ENCODE data around the gene STEAP3.
"Not testable (repeated sequence)": the region's sequence is repeated elsewhere in the genome, so short reads cannot be mapped to it uniquely, and the experiment has no call there.

The STEAP3 gene

DNA sequence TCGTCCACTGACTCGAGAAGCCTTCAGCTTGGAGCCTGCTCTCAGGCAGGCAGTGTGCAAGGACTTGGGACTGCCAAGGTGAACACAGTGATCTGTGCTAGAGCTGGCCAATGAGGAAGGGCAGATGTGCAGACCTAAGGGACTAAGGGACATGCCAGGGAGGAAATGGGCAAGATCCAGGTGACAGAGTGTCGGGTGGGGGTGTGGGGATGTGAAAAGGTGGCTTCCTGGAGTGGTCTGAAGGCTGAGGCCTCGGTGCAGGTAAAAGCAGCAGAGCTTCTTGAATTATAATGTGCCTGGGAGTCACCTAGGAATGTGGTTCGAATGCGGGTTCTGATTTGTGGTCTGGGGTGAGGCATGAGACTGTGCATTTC lies 42.0 kb downstream of the STEAP3 start:
- DNase-seq, result no peak

DNA sequence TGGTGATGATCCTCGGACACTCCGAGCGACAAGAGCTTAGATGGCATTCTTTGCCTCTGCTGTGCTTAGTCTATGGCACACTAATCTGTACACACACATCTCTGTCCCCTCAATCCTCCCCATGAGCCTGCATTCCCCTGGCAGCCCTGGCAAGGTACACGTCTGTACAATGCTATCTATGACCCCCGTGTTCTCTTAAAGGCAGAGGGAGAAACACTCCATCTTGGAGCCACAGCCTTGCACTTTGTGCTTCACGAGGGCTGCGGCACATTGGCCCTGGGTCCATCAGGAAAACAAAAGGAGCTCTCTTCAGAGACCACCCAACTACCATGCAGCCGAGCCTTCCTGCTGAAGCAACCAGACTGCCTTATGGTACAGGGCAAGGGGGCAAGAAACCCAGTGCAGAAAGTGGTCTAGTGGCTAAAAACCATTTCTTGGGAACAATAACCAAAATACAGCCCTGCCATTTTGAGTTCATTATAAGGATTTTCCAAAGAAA lies 42.5 kb downstream of the STEAP3 start:
- DNase-seq, result no peak

DNA sequence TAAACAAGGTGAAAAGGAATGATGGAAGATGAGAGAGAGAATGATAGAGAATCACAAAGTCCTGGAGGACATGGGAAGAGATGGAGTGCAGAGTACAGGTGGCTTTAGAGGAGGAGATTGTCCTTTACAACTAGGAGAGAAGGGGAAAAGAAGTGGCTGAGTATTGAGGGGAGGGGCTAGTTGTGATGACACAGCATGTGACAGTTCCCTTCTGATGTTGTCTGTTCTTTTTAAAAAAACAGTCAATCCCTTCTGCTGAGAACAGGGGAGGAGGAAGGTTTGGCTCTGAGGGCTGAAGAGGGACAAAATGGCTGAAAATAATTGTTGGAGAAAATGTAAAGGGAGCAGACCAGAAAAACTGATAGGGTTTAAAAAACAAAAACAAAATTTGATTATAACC lies 44.0 kb downstream of the STEAP3 start:
- DNase-seq, result no peak

DNA sequence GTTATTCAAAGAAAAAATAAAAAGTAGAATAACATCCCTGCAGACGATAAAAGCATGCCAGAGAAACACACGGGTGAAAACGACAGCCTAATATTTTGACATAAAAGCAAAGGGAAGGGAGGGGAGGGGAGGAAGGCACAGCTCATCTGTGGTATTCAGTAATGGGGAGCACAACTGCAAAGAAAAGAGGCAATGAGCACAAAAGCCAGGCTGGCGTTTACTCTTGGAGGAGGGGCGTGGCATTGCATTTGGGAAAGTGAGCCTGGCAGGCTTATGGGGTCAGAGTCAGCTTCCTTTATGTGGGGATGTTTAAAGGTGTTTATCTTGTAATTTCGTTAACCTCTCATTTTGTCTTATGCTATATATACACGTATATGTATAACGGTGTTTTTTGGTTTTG lies 53.2 kb downstream of the STEAP3 start:
- no peak for DNase-seq

DNA sequence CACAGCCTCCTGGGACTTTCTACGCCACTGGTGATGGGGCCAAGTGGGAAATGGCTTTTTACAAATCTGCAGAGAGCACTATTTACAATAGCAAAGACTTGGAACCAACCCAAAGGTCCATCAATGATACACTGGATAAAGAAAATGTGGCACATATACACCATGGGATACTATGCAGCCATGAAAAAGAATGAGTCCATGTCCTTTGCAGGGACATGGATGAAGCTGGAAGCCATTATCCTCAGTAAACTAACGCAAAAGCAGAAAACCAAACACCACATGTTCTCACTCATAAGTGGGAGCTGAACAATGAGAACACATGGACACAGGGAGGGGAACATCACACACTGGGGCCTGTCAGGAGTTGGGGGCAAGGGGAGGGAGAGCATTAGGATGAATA lies 54.8 kb downstream of the STEAP3 start:
- DNase-seq, result not testable (repeated sequence)

DNA sequence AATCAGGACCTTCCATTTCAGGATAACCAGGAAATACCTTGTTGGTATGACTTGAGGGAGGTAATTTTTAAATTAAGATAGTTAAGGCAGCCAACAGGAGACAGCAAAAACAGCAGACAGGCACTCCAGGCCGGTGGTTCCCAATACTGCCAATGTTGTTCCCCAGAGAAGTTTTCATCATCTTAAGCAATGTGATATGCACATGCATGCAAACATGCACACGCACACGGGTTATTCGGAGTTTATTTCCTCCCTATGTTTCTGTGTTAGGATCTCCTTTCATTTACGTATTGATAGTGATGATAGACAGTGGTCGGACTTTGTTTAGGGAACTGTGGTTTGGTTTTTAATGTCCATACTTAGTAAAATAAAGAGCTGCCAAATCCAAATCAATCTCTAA lies 55.3 kb downstream of the STEAP3 start:
- DNase-seq, result no peak

DNA sequence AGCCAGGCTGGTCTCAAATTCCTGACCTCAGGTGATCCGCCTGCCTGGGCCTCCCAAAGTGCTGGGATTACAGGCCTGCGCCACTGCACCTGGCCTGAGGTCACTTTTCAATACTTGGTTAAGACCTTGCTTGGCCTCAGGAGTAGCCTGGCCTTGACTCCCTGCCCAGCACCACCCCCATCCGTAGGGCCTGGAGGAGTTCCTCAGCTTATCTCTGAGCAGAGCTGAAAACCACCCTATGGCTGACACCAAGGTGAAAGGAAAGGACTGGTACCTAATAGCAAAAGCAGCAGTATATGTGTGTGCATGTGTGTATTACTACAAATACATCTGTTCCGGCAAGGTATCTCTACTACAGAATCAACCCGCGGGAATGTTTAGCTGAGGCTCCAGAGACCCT lies 56.0 kb downstream of the STEAP3 start:
- no peak for DNase-seq

DNA sequence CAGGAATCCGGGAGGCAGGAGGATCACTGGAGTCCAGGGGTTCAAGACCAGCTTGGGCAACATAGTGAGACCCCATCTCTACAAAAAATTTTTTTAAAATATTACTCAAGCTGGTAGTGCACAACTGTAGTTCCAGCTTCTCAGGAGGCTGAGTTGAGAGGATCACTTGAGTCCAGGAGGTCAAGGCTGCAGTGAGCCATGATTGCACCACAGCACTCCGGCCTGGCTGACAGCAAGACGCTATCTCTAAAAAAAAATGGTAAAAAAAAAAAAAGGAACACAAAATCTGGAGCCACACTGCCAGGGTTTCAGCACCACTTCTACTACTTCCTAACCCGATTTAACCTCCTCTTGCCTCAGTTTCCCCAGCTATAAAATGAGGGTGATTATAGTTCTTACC lies 57.0 kb downstream of the STEAP3 start:
- DNase-seq, result no peak

DNA sequence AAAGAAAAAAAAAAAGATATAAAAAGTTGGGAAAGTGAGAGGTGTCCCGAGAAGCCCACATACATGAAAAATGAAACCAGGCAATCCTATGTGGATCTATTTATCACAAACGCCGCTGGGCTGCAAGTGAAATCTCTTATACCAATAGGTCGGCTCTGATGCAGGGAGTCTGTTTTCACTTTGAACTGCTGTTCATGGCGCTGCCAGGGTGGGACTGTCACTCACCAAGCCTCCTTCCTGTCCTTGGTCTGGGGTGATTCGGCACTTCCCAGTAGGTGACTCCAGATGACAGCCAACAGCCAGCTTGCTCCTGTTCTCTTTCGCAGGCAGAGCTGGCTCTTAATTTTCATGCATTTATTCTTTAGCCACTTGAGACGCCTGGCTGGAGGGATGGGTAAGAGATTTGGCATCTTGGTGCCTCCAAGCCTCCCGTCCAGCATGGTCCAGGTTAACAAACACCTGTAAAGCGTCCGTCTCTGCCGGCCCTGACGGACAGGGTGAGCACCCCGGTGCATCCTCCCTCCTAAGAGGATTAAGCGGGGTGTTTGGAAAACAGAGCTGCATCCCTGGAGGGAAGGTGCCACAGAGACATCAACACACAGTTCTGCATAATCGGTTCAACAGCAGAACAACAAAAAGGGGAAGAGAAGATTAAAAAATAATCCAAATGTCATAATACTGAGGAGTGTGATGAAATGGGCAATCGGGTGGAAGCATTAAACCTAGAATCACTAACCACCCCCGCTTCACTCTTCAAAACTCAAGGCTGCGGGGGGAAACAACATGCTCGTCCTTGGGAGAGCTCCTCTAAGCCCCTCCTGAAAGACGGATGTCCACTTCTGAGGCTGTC lies 58.7 kb downstream of the STEAP3 start:
- DNase-seq, result no peak

DNA sequence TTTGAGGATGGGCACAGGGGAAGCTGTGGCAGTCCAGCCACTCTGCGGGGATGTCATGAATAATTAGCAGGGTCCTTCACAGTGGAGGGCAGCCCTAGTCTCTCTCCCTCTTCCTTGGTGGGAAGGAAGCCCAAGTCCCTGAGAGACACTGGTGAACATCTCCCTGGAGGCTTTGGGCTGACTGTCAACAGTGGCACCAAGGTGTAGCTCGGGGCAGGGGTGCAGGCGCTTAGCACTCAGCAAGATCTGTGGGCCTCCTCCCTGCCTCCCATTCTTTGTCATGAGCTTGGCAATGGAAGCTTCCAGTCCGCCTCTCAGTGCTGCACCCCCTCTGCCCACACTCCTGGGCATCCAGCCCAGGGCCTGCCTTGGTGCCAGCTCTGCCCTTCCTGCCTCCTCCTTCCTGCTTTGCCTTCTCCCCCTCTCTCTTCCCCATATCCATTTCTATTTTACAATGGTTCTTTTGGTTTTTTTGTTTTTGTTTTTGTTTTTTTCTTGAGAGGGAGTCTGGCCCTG lies 59.4 kb downstream of the STEAP3 start:
- no peak for DNase-seq

DNA sequence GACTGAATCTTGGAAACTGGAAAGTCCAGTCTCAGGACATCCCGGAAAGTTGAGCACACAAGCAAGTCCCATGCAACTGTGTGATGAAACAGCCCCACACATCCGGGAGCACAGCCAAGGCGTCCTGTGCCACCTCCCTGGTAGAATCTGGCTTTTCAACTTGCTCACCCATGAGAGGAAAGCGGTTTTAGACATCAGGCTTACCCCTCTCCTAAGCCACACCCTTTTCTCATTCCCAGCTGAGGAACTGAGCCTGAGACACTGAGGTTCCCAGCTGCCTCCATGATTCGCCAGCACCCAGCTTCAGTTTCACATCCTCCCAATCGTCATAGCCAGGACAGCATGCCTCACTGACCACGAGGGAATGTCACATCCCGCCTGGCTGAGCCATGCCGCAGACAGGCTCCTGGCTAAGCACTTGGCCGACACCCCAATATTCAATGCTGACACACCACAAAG lies 60.3 kb downstream of the STEAP3 start:
- DNase-seq, result no peak

DNA sequence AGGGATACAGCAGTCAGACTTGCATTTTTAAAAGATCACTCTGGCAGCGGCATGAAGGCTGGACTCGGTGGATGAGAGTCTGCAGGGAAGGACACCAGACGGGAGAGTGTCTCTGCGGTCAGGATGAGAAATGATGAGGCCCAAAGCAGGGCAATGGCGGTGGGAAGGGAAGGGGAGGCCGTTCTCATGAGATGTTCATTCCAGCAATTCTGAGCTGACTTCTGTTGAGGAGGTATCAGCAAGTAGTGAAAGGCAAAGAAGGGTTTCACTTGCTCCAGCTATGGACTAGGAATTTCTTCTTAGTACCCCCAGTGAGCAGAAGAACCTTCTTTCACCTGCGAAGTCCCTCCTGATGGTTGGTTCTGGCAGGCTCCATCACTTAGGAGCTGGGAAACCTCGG lies 63.0 kb downstream of the STEAP3 start:
- no peak for DNase-seq

DNA sequence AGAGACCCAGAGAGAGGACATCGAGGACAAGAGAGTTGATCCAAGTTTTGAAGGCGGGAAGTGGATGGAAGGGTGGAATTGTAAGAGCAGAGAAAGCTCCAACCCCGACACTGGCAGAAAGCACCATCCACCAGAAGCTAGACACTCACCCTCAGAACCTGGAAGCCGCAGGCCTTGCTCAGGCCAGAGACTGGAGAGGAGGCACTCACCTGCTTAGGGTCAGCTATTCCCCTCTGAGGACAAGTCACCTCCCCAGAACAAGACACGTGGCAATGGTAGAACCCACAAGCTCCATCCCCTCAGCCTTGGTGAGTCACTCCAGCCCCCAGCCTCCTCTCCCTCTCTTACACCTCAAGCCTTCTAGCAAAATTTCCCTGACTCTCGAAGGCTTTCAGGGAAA lies 64.9 kb downstream of the STEAP3 start:
- DNase-seq, result no peak

DNA sequence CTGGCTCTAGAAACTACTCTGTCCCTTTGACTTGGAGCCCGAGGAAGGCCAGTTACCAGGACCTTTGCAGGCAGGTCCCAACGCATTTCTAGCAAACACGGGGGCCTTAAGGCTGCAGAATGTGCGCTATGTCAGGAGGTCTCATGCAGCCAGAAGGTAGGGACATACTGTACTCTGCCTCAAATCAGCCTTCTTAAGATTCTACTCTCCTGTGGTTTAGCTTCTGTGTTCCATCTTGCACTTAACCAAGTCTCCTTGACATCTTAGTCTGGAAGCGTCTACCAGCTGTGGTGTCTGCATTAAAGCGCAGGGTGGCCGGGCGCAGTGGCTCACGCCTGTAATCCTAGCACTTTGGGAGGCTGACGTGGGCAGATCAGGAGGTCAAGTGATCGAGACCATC lies 65.5 kb downstream of the STEAP3 start:
- DNase-seq, result no peak

DNA sequence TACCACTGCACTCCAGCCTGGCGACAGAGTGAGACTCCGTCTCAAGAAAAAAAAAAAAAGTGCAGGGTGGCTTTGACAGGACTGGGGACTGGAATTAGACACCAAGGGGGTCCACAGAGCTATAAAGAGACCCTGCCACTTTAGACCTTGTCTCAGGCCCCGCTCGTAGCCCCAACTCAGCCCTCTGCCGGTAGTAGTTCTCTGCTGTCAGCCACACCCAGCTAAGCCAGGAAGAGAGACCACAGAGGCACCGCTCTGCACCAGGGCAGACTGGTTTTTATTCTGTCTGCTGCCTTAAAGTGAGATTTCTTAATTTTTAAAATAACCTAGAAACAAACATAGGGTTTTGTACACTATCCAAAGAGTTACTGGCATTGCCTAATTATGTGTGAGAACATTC lies 66.0 kb downstream of the STEAP3 start:
- no peak for DNase-seq

DNA sequence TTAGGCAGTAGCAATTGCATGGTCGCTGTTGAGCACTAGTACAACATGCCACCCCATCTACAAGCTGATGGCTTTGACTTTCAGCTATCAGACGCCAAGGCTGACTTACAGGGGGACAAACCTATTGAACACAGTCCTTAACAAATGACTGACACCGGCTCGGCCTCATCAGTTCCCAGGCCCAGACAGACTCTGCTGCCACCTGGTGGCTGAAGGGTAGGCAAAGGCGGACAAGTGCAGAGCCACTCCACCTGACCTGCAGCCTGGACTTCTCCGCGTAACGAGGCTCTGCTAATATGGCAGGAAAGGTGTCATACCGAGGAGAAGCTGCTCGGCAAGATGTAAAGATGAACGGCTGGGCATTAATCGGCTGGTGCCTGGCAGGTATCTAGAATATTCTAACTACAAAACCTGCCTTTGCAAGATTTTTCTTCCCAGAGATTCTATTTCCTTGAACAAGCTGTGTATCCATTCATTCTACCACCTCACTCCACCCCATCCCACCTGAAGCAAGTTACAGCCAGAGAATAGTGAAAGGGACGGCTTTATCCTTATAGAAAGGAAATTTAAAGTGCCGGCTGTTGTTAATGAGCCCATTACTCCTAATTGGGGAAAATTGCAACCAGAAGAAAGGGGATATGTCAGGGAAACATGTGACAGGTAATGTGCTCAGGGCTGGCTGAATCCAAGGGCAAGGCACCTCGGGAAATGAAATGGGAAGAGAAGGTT lies 67.4 kb downstream of the STEAP3 start:
- DNase-seq, result peak in 3 of 5 donors; percentile 33 to 61 (median 39)

DNA sequence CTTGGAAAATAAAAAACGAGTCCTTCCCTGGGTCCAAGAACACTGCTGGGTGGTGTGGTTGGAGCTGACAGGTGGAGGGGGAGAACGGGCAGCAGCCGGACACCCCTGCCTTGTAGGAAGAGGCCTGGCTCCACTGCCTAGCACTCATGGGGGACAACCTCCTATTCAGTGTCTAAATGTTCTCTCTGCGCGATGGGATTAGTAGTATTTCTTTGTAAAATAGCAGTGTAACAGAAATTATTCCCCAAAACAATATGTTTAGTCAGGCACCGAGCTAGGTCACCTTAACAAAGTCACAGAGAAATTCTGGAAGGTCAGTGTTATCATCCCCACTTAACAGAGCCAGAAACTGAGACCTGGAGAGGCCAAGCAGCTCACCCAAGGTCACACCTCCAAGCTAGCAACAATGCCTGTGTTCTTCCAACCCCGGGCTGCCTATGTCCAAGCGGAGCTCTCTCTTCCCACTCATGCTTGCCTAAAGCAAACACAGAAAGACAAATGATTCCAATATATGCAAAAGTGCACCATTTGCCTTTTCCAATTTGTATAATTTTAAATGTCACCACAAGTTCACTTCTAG lies 68.0 kb downstream of the STEAP3 start:
- DNase-seq, result no peak

DNA sequence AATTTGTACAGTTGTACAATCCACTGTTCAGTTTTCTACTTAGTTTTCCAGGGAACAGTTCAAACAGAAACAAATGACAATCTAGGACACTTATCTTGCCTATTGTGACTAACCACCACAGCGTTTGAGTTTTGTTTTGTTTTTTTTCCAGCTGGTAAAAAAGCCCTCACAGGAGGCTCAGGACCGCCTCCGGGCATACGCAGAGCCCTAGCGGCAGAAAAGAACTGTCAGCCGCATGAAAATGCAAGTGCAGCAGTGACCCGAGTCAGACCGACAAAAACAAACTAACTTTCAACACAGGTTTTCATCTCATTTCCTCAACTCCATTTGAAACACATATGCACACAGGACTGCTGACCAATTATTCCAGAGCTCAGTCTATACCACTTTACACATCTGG lies 68.6 kb downstream of the STEAP3 start:
- no peak for DNase-seq

DNA sequence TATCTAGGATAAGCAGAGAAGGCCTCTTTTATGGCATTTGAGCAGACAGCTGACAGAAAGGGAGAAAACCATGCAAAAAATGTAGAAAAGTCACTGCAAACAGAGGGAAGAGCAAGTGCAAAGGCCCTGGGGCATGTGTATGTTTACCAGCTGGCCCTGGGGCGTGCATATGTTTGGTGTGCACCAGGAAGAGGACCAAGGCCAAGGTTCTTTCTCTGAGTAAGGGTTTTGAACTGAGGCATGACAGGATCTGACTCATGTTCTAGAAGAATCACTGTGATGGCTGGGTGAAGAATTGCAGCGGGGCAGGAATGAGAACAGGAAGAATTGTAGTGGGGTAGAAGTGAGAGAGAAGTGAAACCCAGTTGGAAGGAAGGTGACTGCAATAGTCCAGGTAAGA lies 69.6 kb downstream of the STEAP3 start:
- DNase-seq, result no peak

DNA sequence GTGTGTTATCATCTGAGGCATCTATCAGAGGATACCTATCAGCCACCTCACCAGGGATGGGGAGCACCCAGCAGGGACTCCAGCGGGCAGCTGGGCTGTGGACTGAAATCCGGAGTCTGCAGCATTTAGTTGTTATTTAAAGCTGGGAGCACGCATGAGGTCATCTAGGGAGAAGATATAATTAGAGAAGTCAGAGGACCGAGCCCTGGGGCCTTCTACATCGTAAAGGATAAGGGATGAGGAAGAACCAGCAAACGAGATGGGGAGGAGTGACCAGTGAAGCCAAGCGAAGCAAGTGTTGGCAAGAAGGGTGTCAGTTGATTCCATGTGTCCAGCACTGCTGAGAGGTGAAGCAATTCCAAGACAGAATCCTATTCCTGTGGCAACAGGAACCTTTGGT lies 70.3 kb downstream of the STEAP3 start:
- no peak for DNase-seq

DNA sequence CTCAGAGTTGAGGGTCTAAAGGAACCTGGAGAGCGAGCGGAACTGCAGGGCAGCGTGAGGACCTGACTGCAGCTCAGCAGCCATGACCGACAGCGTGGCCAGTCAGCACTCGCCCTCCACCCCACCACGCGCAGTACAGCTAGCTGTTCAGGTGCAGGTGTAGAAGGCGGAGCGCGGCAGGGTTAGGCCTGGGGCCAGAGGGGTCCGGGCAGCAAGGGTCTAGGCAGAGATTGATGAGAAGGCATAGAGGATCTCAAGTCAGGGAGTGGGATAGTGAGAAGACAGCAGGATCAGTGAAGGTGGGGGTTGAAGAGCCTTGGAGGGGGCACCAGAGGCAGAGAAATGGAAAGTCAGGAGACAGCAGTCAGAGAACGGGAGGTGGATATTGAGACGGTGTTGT lies 71.0 kb downstream of the STEAP3 start:
- DNase-seq, result no peak

DNA sequence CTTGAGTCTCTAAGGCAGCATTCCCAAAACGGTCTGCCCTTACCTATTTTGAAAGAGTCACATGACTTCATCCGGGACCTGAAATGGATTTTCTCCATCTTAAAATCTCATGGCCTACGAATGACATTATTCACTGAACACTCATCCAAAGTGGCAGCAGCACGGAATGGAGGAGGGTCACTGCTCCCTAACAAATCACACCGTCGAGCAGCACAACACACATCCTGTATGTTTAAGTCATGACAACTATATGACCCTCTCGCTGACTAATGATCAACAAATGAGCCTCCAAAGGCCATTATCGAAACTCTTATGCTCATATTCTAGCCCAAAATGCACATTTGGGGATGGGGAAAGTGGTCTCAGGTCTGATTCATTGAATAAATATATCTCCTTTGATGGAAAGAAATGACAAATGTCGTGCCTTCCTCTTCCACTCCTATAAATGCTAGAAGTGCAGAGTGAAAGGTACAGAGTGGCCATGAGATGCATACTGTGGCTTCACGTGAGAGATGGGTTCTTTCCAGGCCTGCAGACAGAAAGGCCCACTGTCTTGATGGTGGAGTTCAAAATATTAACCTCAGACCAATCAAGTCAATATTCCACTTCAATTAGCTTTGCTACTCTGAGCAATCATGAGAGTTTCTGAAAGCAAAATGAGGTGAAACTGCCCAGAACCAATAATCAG lies 72.2 kb downstream of the STEAP3 start:
- DNase-seq, result no peak

DNA sequence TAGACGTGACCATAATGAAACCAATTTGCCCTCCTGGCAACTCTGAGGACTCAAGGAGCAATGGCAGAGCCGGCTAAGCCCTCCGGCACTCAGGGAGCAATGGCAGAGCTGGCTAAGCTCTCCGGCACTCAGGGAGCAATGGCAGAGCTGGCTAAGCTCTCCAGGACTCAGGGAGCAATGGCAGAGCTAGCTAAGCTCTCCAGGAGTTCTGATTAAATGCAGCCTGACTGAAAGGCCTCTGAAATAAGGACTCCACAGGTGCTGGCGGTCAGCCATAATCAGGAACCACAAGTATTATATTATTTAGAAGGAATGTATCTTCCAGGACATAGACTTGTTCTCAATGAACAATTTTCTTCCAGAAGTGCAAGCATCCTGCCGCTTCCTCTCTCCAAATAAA lies 77.8 kb downstream of the STEAP3 start:
- DNase-seq, result no peak
